Measurements from ENCODE around the gene SPTBN5. TPM values are rescaled to one million over a fixed set of nuclear protein-coding genes. Genes with fewer than 3 reads are reported as not detected.

Gene SPTBN5
- total RNA-seq, 4 donors from 2014 or later, result 0.17 to 1.2 (median 0.68) TPM

- no peak overlapping the region for H3K4me3 ChIP-seq
- no peak for TF ChIP-seq POLR2AphosphoS5 (IDR thresholded peaks at IDR 0.05)
- no peak for TF ChIP-seq CTCF (IDR thresholded peaks at IDR 0.05)
- no peak for TF ChIP-seq EP300 (IDR thresholded peaks at IDR 0.05)
- WGBS, result 94% methylated on average over 9 of the region's 10 CpGs
- no peaks in the 10 kb centered on the region for H3K4me1 ChIP-seq
- DNase-seq (ENCODE audit: extremely low spot score), result no peak
- H3K27ac ChIP-seq (replicated peaks in 1 of 4), result no peak overlapping the region
- H3K27me3 ChIP-seq, result peaks cover 0 to 75% (median 15%) of the 10 kb centered on the region in 4 donors
- H3K9me3 ChIP-seq, result no peaks in the 10 kb centered on the region
- intact Hi-C loops (cut with DNase I), result no loop called here
- peaks cover 0 to under 1% (median under 1%) of the 10 kb centered on the region in 4 donors for H3K36me3 ChIP-seq
These were observed 40.0 kb downstream of the SPTBN5 start for GRCh38 chr15:41853831-41854230.

GRCh38 chr15:41852736-41853590 lies 40.9 kb downstream of the SPTBN5 start:
- intact Hi-C loops (cut with DNase I), result no loop called here
- Histone ChIP-seq H3K4me3 (no peak overlapping the region), H3K9me3 (no peaks in the 10 kb centered on the region), H3K27ac (replicated peaks in 1 of 4) (no peak overlapping the region), H3K27me3 (peaks cover 0 to 67% (median 15%) of the 10 kb centered on the region in 4 donors), H3K36me3 (peaks cover 2 to 9% (median 9%) of the 10 kb centered on the region in 4 donors), H3K4me1 (no peaks in the 10 kb centered on the region)
- no peak for DNase-seq (ENCODE audit: extremely low spot score)
- TF ChIP-seq POLR2AphosphoS5 (IDR thresholded peaks at IDR 0.05), result no peak
- TF ChIP-seq POLR2A (IDR thresholded peaks at IDR 0.05; ENCODE audit: low read depth), result no peak
- no peak for TF ChIP-seq EP300 (IDR thresholded peaks at IDR 0.05)
- TF ChIP-seq CTCF (IDR thresholded peaks at IDR 0.05), result no peak
- 80% methylated on average over 8 of the region's 17 CpGs for WGBS

- Histone ChIP-seq H3K4me3 (no peak overlapping the region), H3K4me1 (no peaks in the 10 kb centered on the region), H3K36me3 (peaks cover 13 to 20% (median 20%) of the 10 kb centered on the region in 4 donors), H3K9me3 (no peaks in the 10 kb centered on the region), H3K27me3 (peaks cover 0 to 56% (median 15%) of the 10 kb centered on the region in 4 donors), H3K27ac (replicated peaks in 1 of 4) (no peak overlapping the region)
- TF ChIP-seq POLR2AphosphoS5 (IDR thresholded peaks at IDR 0.05) (no peak), CTCF (IDR thresholded peaks at IDR 0.05) (no peak), POLR2A (IDR thresholded peaks at IDR 0.05; ENCODE audit: low read depth) (no peak), EP300 (IDR thresholded peaks at IDR 0.05) (no peak)
- no peak for DNase-seq (ENCODE audit: extremely low spot score)
- intact Hi-C loops (cut with DNase I), result no loop called here
- 90% methylated on average over 2 of the region's 8 CpGs for WGBS
These were observed 42.0 kb downstream of the SPTBN5 start for GRCh38 chr15:41851755-41852370.

GRCh38 chr15:41851167-41851523 lies 42.7 kb downstream of the SPTBN5 start:
- no peaks in the 10 kb centered on the region for H3K9me3 ChIP-seq

More at GRCh38 chr15:41851167-41851523, 42.7 kb downstream of the SPTBN5 start:
- Histone ChIP-seq H3K4me3 (no peak overlapping the region), H3K27ac (replicated peaks in 1 of 4) (no peak overlapping the region), H3K36me3 (peaks cover 20 to 28% (median 27%) of the 10 kb centered on the region in 4 donors), H3K4me1 (no peaks in the 10 kb centered on the region), H3K27me3 (peaks cover 0 to 49% (median 12%) of the 10 kb centered on the region in 4 donors)
- no peak for DNase-seq (ENCODE audit: extremely low spot score)
- WGBS, result 17% methylated on average over 1 of the region's 11 CpGs
- intact Hi-C loops (cut with DNase I), result no loop called here
- no peak for TF ChIP-seq POLR2AphosphoS5 (IDR thresholded peaks at IDR 0.05)
- TF ChIP-seq POLR2A (IDR thresholded peaks at IDR 0.05; ENCODE audit: low read depth), result no peak
- TF ChIP-seq EP300 (IDR thresholded peaks at IDR 0.05), result no peak
- no peak for TF ChIP-seq CTCF (IDR thresholded peaks at IDR 0.05)

All from esophagus muscularis mucosa (tissue), 4 donors.